Neural cell (in vitro differentiated cells): ENCODE data around the gene ZNF880.

Experiments used
- POLR2AphosphoS5 ChIP-seq: IDR thresholded peaks from 2 replicates; pipeline ENCODE4 v1.6.1; 2012
- TAF1 ChIP-seq: IDR thresholded peaks from 2 replicates; pipeline ENCODE4 v1.6.1; 2012; ENCODE audit warnings: low read depth
- TF ChIP-seq, protein P1 (sequence below): fragments of 450-650 bp; IDR thresholded peaks from 2 replicates; pipeline ENCODE4 v1.5.1; 2014; ENCODE audit warnings: antibody characterized with exemption, mild to moderate bottlenecking, moderate library complexity; ENCODE audit not compliant: poor library complexity, severe bottlenecking

DNA sequence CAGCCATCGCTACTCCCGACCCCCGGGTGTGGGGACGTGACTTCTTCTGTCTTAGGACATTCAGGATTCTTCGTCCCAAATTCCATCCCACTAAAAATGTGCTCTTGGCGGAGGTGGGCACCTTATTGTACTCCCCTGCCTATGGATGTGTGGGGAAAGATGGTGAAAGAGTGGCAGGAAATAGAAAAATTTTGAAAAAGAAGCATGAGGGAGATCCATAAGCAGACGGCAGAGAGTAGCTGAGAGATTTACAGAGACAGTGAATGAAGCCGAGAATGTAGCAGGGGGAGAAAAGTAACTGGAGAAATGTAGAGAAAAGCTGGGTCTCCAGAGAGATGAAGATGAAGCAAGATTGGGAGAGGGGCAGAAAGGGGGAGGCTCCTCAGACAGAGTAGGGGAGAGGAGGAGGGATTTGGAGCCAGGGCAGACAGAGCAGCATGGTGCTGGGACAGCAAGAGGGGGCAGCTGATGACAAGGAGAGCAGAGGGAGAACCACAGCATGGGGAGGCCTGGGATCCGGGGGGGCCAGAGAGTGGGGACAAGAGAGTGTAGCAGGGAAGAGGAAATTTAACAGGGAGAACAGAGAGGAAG is 32.8 kb upstream of the ZNF880 start:
- TF ChIP-seq POLR2AphosphoS5 (no peak), TAF1 (no peak)
- TF ChIP-seq, protein P1, sequence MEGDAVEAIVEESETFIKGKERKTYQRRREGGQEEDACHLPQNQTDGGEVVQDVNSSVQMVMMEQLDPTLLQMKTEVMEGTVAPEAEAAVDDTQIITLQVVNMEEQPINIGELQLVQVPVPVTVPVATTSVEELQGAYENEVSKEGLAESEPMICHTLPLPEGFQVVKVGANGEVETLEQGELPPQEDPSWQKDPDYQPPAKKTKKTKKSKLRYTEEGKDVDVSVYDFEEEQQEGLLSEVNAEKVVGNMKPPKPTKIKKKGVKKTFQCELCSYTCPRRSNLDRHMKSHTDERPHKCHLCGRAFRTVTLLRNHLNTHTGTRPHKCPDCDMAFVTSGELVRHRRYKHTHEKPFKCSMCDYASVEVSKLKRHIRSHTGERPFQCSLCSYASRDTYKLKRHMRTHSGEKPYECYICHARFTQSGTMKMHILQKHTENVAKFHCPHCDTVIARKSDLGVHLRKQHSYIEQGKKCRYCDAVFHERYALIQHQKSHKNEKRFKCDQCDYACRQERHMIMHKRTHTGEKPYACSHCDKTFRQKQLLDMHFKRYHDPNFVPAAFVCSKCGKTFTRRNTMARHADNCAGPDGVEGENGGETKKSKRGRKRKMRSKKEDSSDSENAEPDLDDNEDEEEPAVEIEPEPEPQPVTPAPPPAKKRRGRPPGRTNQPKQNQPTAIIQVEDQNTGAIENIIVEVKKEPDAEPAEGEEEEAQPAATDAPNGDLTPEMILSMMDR, result no peak
